SH-SY5Y (cell line): ENCODE measurements around the gene RPL5.

Experiments used
- GATA2 ChIP-seq: IDR thresholded peaks from 2 replicates; pipeline ENCODE4 v1.6.1; 2011; ENCODE audit warnings: mild to moderate bottlenecking, low read depth, low read length
- GATA3 ChIP-seq: IDR thresholded peaks from 2 replicates; pipeline ENCODE4 v1.6.1; 2011; ENCODE audit warnings: low read depth, mild to moderate bottlenecking, low read length, moderate library complexity

The RPL5 gene

DNA sequence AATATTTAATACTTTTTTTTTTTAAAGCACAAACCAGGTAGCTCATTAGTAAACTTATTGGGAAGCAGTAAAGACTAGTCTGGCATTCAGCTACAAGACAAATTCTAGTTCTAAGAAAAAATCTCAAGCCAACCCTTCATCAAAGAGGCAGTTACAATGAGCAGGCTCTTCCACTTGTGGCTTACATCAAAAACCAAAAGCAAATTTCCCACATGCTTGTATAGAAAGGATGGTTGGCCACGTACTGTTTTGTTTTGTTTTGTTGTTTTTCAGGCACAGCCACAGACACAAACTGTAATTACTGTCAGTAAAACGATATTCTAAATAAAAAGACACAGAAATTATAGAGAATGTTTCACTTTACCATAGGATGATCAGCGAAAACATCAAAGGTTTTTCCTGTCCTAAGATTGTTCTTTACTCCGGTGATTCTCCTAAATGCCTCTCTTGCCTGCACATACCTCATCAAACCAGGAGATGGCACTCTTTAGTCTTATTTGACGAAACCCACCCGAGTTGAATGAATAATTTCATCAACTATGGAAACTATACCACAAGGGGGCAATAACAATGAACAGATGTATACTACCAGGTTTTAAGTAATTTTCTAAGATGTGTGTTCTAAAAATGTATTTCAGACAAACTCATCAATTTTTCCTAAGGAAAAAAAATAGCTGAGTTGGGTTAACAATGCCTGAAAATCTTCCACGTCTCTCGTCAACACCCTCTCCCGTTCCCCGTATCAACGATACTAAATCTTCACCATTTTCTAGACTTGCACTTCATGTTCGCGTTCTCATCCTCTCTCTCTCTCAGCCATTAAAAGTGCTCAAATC, 26.9 kb downstream of the RPL5 start:
- no peak for TF ChIP-seq GATA3
- TF ChIP-seq GATA2, result no peak

DNA sequence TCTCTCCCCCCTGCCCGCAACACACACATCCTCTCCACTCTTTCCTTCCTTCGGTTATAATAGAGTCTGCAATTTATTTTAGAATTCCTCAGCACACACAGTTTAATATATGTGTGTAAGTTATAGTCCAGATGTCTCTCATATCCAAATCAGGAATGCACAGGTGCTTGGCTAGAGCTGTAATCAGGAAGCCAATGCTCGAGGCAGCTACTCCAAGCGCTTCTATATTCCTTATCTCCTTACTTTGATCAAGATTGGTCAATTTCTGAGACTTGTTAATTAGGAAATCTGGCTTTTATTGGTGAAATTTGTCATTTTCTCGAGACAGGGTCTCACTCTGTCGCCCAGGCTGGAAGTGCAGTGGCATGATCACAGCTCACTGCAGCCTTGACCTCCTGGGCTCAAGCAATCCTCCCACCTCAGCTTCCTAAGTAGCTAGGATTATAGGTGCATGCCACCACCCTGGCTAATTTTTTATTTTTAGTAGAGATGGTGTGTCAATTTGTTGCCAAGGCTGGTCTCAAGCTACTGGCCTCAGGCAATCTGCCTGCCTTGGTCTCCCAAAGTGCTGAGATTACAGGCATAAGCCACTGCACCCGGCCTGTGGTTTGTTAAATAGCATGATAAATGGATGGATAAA, 27.7 kb downstream of the RPL5 start:
- no peak for TF ChIP-seq GATA3
- no peak for TF ChIP-seq GATA2

GRCh38 chr1:92862605-92863004, 30.8 kb downstream of the RPL5 start:
- TF ChIP-seq GATA2, result no peak
- no peak for TF ChIP-seq GATA3

- TF ChIP-seq GATA2, result no peak
- TF ChIP-seq GATA3, result no peak
Measured at GRCh38 chr1:92864131-92864530, 32.3 kb downstream of the RPL5 start.

- TF ChIP-seq GATA3 (no peak), GATA2 (no peak)
Measured at GRCh38 chr1:92870591-92870990, 38.8 kb downstream of the RPL5 start.

GRCh38 chr1:92872719-92873118, 40.9 kb downstream of the RPL5 start:
- TF ChIP-seq GATA3 (no peak), GATA2 (no peak)

- TF ChIP-seq GATA2 (no peak), GATA3 (no peak)
Measured at GRCh38 chr1:92874987-92875386, 43.1 kb downstream of the RPL5 start.

DNA sequence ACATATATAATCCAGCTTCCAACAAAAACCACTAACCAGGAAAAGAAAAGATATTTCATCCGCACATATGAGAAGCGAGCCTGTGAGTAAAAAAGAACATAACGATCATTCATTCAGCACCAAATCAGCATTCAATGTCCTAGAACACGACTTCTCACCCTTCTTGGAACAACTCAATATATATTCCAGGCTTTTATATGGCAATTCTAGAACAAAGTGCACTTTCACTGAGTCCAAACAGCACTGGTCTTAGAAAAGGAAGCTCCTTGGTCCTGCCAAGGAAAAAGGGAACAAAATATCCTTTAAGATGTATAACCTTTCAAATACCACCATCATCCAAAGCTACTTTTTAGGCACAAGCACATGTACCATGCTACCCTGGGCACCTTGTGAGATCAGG, 44.5 kb downstream of the RPL5 start:
- TF ChIP-seq GATA3, result no peak
- TF ChIP-seq GATA2, result no peak

- TF ChIP-seq GATA2 (no peak), GATA3 (no peak)
Measured at GRCh38 chr1:92877081-92877711, 45.4 kb downstream of the RPL5 start.

- TF ChIP-seq GATA2 (no peak), GATA3 (no peak)
Measured at GRCh38 chr1:92877792-92878191, 46.0 kb downstream of the RPL5 start.

DNA sequence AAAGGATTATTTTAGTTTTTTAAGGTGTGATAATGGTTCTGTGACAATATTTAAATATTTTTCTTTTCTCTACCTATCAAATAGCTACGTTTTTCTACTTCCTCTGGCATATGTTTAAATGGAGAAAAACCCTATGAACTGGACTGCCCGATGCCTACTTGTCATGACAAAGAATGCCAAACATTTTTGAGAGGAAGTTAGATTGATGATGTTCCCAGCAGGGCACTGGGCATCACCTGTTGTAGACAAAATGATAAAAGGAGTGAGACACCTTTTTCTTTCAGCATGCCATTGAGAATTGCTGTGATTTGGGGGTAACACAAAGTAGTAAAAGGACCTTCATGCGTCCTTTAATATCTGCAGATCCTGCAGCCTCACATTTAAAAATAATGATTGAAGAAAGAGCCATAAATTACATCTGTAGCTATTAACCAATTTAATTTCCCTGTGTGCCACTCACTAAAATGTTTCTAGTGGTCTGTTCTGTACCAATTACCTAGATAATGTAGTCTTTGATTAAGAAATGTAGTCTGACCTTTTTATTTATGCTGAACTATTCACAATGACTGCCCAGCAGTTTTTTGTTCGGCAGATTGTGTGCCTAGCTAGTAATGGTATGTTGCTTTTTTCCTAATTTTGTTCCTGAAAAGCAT, 47.6 kb downstream of the RPL5 start:
- TF ChIP-seq GATA2 (no peak), GATA3 (no peak)

DNA sequence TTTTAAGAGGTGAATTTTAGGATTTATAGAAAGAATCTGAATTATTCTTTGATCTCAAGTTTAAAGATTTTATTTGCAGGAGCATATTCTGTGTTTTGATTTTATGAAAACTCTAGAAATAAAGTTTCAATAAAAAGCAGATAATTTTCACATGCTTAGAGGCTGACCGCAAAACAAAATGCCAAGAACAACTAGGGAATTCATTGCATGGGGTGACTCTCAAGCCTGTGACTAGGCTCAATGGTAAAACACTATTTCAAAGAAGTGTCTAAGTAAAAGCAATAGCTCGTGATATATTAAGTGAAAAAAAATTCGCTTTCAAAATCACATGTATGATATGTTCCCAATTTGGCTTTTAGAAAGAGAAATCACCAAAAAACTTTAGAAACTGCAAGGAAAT, 49.6 kb downstream of the RPL5 start:
- TF ChIP-seq GATA2 (no peak), GATA3 (no peak)

DNA sequence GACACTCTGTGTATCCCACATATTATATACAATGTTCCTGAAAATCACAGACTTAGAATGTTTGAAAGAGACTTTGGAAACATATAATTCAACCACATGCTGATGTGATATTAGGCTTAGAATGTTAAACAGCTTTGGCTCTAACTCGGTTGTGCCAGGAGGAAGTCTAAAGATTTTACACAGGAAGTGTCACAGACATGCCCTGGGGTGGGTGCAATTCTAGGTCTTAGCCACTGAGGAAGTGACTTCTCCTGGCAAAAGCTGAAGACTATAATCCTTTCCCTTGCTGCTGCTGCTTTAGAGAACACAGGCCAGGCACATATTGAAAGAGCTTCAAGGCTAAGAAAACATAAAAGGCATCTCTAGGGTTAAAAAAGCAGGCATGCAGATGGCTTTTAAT, 51.0 kb downstream of the RPL5 start:
- TF ChIP-seq GATA3 (no peak), GATA2 (no peak)

DNA sequence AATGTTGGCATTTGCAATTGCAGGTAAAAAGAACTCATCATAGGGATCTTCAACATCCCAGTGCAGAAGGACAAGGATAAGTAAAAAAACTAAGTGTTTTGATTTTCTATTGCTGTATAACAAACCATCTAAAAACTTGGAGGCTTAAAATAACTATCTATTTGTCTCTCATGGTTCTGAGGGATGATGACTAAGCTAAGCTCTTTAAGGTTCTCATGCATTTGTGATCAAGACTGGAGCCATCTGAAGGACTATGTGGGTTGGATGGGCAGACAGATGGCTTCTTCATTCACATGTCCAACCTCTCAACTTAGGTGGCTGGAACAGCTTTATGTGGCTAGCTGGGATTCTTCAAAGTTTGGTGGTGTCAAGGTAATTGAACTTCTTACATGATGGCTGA, 51.5 kb downstream of the RPL5 start:
- TF ChIP-seq GATA2 (no peak), GATA3 (no peak)

DNA sequence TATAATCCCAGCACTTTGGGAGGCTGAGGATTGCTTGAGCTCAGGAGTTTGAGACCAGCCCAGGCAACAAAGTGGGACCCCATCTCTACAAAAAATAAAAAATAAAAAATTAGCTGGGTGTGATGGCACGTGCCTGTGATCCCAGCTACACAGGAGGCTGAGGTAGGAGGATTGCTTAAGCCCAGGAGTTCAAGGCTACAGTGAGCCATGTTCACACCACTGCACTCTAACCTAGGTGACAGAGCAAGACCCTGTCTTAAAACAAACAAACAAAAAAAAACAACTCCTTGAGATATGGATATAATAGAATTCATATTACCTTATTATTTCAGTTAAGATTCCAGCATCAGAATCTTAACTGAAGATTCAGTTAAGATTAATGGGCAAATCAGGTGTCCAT, 52.4 kb downstream of the RPL5 start:
- TF ChIP-seq GATA2 (no peak), GATA3 (no peak)
